ENCODE results near the gene ASIC2.

The ASIC2 gene

GRCh38 chr17:33009636-33010035 lies 283.5 kb downstream of the ASIC2 start:
- CTCF ChIA-PET, result interaction anchor here (1.3 to 2.0 kb wide), 2 partner anchors 11 to 73 kb away, joined by 5 to 13 read pairs; no protein-coding TSS in a partner anchor
- POLR2A ChIA-PET, result no interaction called here
- TF ChIP-seq ZNF324 (tag by site-specific recombination; IDR thresholded peaks at IDR 0.05) (no peak), ZNF701 (tag by site-specific recombination; IDR thresholded peaks at IDR 0.05) (no peak)
- H3K27ac ChIP-seq (ENCODE audit: extremely low read depth, low read depth, low read length), result no peak overlapping the region
- no peaks in the 10 kb centered on the region for H3K36me3 ChIP-seq (ENCODE audit: control insufficient read depth in 2 of 2, insufficient read depth in 1 of 2, low read length in 2 of 2)
- H3K4me3 ChIP-seq (ENCODE audit: low read depth, low read length), result no peak overlapping the region
- no peaks in the 10 kb centered on the region for H3K4me1 ChIP-seq (ENCODE audit: control insufficient read depth, insufficient read depth, low read length)
- H3K9me3 ChIP-seq (ENCODE audit: control insufficient read depth, insufficient read depth, low read depth, low read length), result no peaks in the 10 kb centered on the region

GRCh38 chr17:33007186-33007585 lies 285.9 kb downstream of the ASIC2 start:
- ChIA-PET POLR2A (no interaction called here), CTCF (interaction anchor here (0.8 kb wide), 1 partner anchor 8 kb away, joined by 3 read pairs; no protein-coding TSS in a partner anchor)
- TF ChIP-seq OSR2 (tag by site-specific recombination; IDR thresholded peaks at IDR 0.05), result no peak
- no peak for TF ChIP-seq ZNF239 (tag by site-specific recombination; IDR thresholded peaks at IDR 0.05)
- no peaks in the 10 kb centered on the region for H3K36me3 ChIP-seq (ENCODE audit: control insufficient read depth in 2 of 2, insufficient read depth in 1 of 2, low read length in 2 of 2)
- no peaks in the 10 kb centered on the region for H3K4me1 ChIP-seq (ENCODE audit: control insufficient read depth, insufficient read depth, low read length)
- no peaks in the 10 kb centered on the region for H3K9me3 ChIP-seq (ENCODE audit: control insufficient read depth, insufficient read depth, low read depth, low read length)
- H3K27ac ChIP-seq (ENCODE audit: extremely low read depth, low read depth, low read length), result no peak overlapping the region
- no peak overlapping the region for H3K4me3 ChIP-seq (ENCODE audit: low read depth, low read length)

- no peak for TF ChIP-seq WT1 (tag by site-specific recombination; IDR thresholded peaks at IDR 0.05)
- TF ChIP-seq ZSCAN16 (tag by site-specific recombination; IDR thresholded peaks at IDR 0.05), result no peak
- no peak for TF ChIP-seq ZNF10 (tag by site-specific recombination; IDR thresholded peaks at IDR 0.05)
- TF ChIP-seq ZBTB21 (tag by site-specific recombination; IDR thresholded peaks at IDR 0.05), result no peak
- TF ChIP-seq, protein P1, sequence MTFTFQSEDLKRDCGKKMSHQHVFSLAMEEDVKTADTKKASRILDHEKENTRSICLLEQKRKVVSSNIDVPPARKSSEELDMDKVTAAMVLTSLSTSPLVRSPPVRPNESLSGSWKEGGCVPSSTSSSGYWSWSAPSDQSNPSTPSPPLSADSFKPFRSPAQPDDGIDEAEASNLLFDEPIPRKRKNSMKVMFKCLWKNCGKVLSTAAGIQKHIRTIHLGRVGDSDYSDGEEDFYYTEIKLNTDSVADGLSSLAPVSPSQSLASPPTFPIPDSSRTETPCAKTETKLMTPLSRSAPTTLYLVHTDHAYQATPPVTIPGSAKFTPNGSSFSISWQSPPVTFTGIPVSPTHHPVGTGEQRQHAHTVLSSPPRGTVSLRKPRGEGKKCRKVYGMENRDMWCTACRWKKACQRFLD (tag by site-specific recombination; IDR thresholded peaks at IDR 0.05), result no peak
- no peak for TF ChIP-seq ZNF391 (tag by site-specific recombination; IDR thresholded peaks at IDR 0.05; ENCODE audit: borderline replicate concordance, low read depth)
- no peak for TF ChIP-seq ZNF324 (tag by site-specific recombination; IDR thresholded peaks at IDR 0.05)
- no peak for TF ChIP-seq ZNF555 (tag by site-specific recombination; conservative IDR thresholded peaks at IDR 0.05)
- no peak for TF ChIP-seq KLF7 (tag by site-specific recombination; IDR thresholded peaks at IDR 0.05; ENCODE audit: borderline replicate concordance)
- TF ChIP-seq ZNF558 (tag by site-specific recombination; IDR thresholded peaks at IDR 0.05), result no peak
- no peak for TF ChIP-seq ZBTB20 (tag by site-specific recombination; IDR thresholded peaks at IDR 0.05)
- TF ChIP-seq ZSCAN30 (tag by site-specific recombination; IDR thresholded peaks at IDR 0.05), result no peak
- no peak for TF ChIP-seq ZBTB48 (tag by site-specific recombination; IDR thresholded peaks at IDR 0.05)
- no peak for TF ChIP-seq ZBTB8A (tag by site-specific recombination; IDR thresholded peaks at IDR 0.05)
- no peak overlapping the region for H3K27ac ChIP-seq (ENCODE audit: extremely low read depth, low read depth, low read length)
- H3K36me3 ChIP-seq (ENCODE audit: control insufficient read depth in 2 of 2, insufficient read depth in 1 of 2, low read length in 2 of 2), result no peaks in the 10 kb centered on the region
- POLR2A ChIA-PET, result no interaction called here
- H3K4me1 ChIP-seq (ENCODE audit: control insufficient read depth, insufficient read depth, low read length), result no peaks in the 10 kb centered on the region
- H3K4me3 ChIP-seq (ENCODE audit: low read depth, low read length), result no peak overlapping the region
- CTCF ChIA-PET, result interaction anchor here (0.6 to 1.2 kb wide), 4 partner anchors 13 to 673 kb away, joined by 3 to 7 read pairs (median 4); no protein-coding TSS in a partner anchor
- H3K9me3 ChIP-seq (ENCODE audit: control insufficient read depth, insufficient read depth, low read depth, low read length), result no peaks in the 10 kb centered on the region
Observed at GRCh38 chr17:33002246-33002645, 290.8 kb downstream of the ASIC2 start.

- ChIA-PET CTCF (interaction anchor here (0.6 to 3.5 kb wide), 26 partner anchors 9 to 1352 kb away, joined by 3 to 19 read pairs (median 4); partner anchors contain the start of gene MYO1D), POLR2A (no interaction called here)
- TF ChIP-seq ZNF571 (tag by site-specific recombination; IDR thresholded peaks at IDR 0.05) (no peak), ZNF660 (tag by site-specific recombination; IDR thresholded peaks at IDR 0.05) (0 out of 2 replicates have a peak, but pooled peaks have one; percentile 38), ZIC2 (tag by site-specific recombination; IDR thresholded peaks at IDR 0.05) (0 out of 2 replicates have a peak, but pooled peaks have one; percentile 6)
- Histone ChIP-seq H3K9me3 (ENCODE audit: control insufficient read depth, insufficient read depth, low read depth, low read length) (no peaks in the 10 kb centered on the region), H3K27ac (ENCODE audit: extremely low read depth, low read depth, low read length) (no peak overlapping the region), H3K4me1 (ENCODE audit: control insufficient read depth, insufficient read depth, low read length) (no peaks in the 10 kb centered on the region), H3K36me3 (ENCODE audit: control insufficient read depth in 2 of 2, insufficient read depth in 1 of 2, low read length in 2 of 2) (no peaks in the 10 kb centered on the region), H3K4me3 (ENCODE audit: low read depth, low read length) (no peak overlapping the region)
Observed at GRCh38 chr17:32998887-32999228, 294.2 kb downstream of the ASIC2 start.
